Measurements from ENCODE around the gene FAR1.

FAR1 gene

GRCh38 chr11:13672576-13673210 lies 4.2 kb downstream of the FAR1 start:
- DNase-seq: no peak

GRCh38 chr11:13674799-13675509 lies 6.5 kb downstream of the FAR1 start:
- no peak for DNase-seq

- DNase-seq: no peak
Observed at GRCh38 chr11:13676576-13676975, 8.1 kb downstream of the FAR1 start.

GRCh38 chr11:13679768-13680167 lies 11.3 kb downstream of the FAR1 start:
- DNase-seq: no peak

- no peak for DNase-seq
Observed at GRCh38 chr11:13680501-13681264, 12.2 kb downstream of the FAR1 start.

GRCh38 chr11:13681446-13681845 lies 13.0 kb downstream of the FAR1 start:
- no peak for DNase-seq

- no peak for DNase-seq
Observed at GRCh38 chr11:13682212-13682611, 13.7 kb downstream of the FAR1 start.

GRCh38 chr11:13685461-13686108 lies 17.1 kb downstream of the FAR1 start:
- no peak for DNase-seq

- no peak for DNase-seq
Observed at GRCh38 chr11:13686776-13687175, 18.3 kb downstream of the FAR1 start.

GRCh38 chr11:13687271-13687670 lies 18.8 kb downstream of the FAR1 start:
- DNase-seq: no peak

- no peak for DNase-seq
Observed at GRCh38 chr11:13691286-13691899, 22.9 kb downstream of the FAR1 start.

- DNase-seq: no peak
Observed at GRCh38 chr11:13692172-13692571, 23.7 kb downstream of the FAR1 start.

- DNase-seq: no peak
Observed at GRCh38 chr11:13694115-13694514, 25.6 kb downstream of the FAR1 start.

GRCh38 chr11:13695886-13696285 lies 27.4 kb downstream of the FAR1 start:
- no peak for DNase-seq

- DNase-seq: no peak
Observed at GRCh38 chr11:13697710-13698109, 29.2 kb downstream of the FAR1 start.

GRCh38 chr11:13698132-13698531 lies 29.7 kb downstream of the FAR1 start:
- no peak for DNase-seq

- no peak for DNase-seq
Observed at GRCh38 chr11:13699041-13699440, 30.6 kb downstream of the FAR1 start.

- no peak for DNase-seq
Observed at GRCh38 chr11:13699870-13700269, 31.4 kb downstream of the FAR1 start.

- no peak for DNase-seq
Observed at GRCh38 chr11:13701506-13701905, 33.0 kb downstream of the FAR1 start.

- no peak for DNase-seq
Observed at GRCh38 chr11:13702071-13702470, 33.6 kb downstream of the FAR1 start.

GRCh38 chr11:13705710-13706109 lies 37.2 kb downstream of the FAR1 start:
- DNase-seq: no peak

- DNase-seq: no peak
Observed at GRCh38 chr11:13713982-13714381, 45.5 kb downstream of the FAR1 start.

GRCh38 chr11:13717331-13717730 lies 48.9 kb downstream of the FAR1 start:
- no peak for DNase-seq

Measured in left hindlimb (tissue), 1 donor.